Stimulated activated CD4-positive, alpha-beta T cell treated with anti-CD3 and anti-CD28 coated beads, Interleukin-2, amount 100 ng/mL, for 48 hours (primary cell): ENCODE results near the gene VPS11.
A peak's percentile ranks its signal among the peaks of the same experiment; 100 is the strongest.
"Not testable (repeated sequence)": the region's sequence is repeated elsewhere in the genome, so short reads cannot be mapped to it uniquely, and the experiment has no call there.

Experiments
- DNase-seq, 2 donors: peaks; one replicate each; pipeline ENCODE4 v3.0.0-alpha.2; 2020

VPS11 gene

GRCh38 chr11:119084663-119085436, 17.2 kb downstream of the VPS11 start, which contains the start of gene HMBS:
HMBS (plus strand) TSS chr11:119084881; CDS start chr11:119085034, 153 bp downstream.
- peak; percentile 82 to 83 for DNase-seq

DNA sequence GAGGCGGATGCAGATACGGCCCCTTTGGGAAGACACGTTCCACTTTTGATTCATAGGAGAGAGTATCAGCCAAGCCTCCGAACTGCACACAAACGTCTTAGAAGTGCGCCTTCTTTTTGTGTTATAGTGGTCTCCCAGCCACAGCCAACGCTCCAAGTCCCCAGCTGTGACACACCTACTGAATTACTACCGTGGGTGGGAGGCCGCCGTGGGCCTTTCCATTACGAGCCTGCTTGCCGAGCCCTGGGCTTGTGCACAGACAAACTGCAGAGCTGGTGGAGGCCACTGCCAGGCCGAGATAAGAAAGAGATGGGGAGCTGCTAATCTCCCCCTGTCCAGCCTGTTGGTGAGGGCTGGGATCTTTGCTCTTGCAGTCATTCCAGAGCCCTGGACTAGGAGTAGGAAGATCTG, 17.8 kb downstream of the VPS11 start:
- peak in 1 of 2 donors; percentile 17 for DNase-seq

DNA sequence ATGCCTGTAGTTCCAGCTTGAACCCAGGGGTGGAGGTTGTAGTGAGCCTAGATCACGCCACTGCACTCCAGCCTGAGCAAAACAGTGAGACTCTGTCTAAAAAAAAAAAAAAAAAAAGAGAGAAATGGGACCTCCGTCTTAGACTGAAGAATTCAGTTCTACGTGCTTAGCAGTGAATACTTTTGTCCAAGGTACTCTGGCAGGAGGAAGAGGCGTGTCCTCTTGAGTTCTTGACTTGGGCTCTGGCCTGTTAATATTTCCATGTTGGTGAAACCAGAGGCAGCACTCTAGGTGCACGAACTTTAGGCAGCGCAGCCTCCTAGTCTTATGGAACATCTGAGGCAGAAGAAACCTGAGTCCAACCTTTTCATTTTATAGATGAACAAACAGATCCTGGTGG, 19.5 kb downstream of the VPS11 start:
- no peak for DNase-seq

DNA sequence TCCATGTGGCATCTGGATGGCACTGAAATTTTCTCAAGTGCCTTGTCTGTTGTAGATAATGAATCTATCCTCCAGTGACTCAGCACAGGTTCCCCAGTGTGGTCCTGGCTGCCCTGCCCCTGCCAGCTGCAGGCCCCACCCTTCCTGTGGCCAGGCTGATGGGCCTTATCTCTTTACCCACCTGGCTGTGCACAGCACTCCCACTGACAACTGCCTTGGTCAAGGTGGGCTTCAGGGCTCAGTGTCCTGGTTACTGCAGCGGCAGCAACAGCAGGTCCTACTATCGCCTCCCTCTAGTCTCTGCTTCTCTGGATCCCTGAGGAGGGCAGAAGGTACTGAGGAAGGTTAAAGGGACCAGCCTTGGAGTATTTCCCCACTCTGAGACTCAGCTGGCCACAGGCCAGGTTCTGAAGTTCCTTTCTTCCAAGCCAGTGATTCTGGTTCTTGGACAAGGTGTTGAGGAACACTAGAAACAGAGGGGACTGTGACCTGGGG, 20.2 kb downstream of the VPS11 start:
- DNase-seq: no peak

- no peak for DNase-seq
Observed at GRCh38 chr11:119088406-119088805, 20.8 kb downstream of the VPS11 start.

DNA sequence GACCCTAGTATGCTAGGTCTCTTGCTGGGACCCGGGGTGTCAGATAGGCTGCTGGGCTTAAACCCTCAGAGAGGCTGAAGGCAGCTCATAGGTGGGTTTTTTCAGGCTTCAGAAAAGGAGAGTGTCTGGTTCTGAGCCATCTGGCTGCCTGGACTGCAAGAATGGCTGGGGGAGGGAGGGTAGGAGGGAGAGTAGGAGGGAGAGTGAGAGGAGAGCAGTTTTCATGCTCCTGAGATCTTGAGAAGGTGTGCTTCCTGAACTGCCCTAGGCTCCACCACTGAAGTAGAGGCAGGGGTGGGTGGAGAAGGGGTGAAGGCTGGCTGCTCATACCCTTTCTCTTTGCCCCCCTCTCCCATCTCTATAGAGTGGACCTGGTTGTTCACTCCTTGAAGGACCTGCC, 21.7 kb downstream of the VPS11 start:
- DNase-seq: no peak

DNA sequence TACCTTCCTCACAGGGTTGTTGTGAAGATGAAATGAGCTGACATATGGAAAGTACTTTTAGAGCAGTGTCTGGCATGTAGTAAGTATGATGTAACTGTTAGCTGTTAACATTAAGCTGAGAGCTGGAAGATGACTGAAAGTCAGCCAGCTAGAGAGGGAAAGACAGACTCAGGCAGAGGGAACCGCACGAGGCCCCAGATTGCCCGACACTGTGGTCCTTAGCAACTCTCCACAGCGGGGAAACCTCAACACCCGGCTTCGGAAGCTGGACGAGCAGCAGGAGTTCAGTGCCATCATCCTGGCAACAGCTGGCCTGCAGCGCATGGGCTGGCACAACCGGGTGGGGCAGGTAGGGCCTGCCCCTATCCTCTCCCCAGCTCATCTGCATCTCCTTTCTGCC, 23.6 kb downstream of the VPS11 start:
- no peak for DNase-seq

DNA sequence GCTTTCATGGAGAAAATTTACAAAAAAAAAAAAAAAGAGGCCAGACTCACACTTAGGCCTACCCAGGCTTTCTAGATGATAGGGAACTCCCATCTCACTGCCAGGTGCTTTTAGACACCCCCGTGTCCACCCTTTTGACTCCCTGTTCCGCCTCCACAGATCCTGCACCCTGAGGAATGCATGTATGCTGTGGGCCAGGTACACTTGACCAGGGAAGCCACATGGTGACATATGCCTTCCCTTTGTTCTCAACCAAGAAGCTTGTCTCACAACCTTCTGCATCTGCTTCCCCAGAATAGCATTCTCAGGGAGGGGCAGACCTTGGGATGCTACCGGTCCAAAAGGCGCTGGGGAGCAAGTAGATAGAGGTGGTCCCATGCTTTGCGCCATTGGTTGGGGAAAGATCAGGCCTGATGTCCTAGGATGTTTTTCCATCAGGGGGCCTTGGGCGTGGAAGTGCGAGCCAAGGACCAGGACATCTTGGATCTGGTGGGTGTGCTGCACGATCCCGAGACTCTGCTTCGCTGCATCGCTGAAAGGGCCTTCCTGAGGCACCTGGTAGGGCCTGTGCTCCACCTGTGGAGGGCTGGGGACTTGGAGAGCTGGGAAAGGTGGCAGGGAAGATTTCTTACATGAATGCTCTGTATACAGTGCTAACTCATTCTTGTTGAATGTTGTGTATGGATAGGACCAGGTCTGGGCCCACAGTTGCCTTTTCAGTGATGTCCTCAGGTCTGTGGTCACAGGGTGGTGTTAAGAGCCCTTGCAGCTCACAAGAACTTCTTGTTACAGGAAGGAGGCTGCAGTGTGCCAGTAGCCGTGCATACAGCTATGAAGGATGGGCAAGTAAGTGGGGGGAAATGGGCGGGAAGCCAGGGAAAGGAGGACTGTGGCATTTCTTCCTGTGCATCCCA, 24.6 kb downstream of the VPS11 start:
- DNase-seq: no peak

DNA sequence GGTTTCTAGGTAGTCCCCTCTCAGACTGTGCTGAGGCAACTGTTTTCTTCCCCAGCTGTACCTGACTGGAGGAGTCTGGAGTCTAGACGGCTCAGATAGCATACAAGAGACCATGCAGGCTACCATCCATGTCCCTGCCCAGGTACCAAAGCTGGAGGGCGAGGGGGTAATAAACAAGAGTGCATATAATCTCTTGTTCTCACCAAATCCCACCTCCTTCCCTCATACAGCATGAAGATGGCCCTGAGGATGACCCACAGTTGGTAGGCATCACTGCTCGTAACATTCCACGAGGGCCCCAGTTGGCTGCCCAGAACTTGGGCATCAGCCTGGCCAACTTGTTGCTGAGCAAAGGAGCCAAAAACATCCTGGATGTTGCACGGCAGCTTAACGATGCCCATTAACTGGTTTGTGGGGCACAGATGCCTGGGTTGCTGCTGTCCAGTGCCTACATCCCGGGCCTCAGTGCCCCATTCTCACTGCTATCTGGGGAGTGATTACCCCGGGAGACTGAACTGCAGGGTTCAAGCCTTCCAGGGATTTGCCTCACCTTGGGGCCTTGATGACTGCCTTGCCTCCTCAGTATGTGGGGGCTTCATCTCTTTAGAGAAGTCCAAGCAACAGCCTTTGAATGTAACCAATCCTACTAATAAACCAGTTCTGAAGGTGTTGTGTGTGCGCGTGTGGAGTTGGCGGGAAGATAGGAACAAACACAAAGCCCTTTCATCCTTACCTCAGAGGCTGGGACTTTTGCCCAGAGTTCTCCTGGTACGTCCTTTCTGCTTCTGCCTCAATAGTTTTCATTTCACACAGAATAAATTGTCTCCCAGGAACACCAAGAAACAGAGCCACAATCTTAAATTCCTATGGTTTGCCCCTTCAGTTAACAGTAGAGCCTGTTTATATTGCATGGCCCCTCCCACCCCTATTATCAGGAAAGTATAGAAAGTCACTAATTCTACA, 25.5 kb downstream of the VPS11 start:
- DNase-seq: peak in 1 of 2 donors; percentile 6

GRCh38 chr11:119093942-119094815, 26.6 kb downstream of the VPS11 start:
- DNase-seq: peak in 1 of 2 donors; percentile 32

- DNase-seq: peak in 1 of 2 donors; percentile 48
Observed at GRCh38 chr11:119094816-119095065, 27.1 kb downstream of the VPS11 start.

DNA sequence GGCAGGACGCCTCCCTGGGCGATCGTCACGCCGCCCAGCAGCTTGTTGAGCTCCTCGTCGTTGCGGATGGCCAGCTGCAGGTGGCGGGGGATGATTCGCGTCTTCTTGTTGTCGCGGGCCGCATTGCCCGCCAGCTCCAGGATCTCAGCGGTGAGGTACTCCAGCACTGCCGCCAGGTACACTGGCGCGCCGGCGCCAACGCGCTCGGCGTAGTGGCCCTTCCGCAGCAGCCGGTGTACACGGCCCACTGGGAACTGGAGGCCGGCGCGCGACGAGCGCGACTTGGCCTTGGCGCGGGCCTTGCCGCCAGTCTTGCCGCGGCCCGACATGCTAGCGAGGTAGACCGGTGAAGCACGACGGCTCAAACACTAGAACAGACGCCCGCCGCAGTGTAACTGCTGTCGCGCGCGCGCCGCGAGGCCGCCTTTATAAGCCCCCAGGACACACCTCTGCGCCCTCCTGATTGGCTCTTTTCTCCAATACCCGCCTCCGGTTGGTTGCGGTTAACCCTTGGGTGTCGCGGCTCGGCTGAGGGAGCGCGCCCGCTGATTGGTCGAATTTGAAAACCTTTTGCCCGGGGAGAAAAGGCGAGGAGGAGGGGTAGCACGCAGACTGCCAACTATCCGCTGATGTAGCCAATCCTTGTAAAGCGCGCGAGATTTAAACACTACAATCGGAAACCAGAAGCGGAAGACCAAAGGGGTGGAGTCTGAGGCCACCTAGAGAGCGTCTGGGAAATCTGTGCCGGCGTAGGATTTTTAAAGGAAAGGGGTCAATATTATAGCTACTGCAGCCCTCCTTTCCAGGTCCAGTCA, 27.7 kb downstream of the VPS11 start:
- peak; percentile 99 for DNase-seq

DNA sequence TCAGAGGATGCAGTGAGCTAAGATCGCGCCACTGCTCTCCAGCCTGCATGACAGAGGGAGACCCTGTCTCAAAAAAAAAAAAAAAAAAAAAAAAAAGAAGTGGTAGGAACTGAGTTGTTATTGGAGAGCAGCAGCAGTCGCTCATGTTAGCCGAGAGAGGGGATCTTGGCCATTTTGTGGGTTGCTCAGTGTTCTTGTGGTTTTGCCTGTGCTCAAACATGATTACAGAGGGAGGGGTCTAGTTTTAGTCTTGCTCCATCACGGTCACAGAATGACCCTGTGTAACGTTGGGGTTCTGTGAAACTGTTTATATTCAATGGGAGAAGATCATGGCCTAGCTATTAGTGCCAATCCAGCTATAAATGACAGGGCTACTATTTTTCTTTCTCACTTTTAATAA, 32.1 kb downstream of the VPS11 start:
- no peak for DNase-seq

DNA sequence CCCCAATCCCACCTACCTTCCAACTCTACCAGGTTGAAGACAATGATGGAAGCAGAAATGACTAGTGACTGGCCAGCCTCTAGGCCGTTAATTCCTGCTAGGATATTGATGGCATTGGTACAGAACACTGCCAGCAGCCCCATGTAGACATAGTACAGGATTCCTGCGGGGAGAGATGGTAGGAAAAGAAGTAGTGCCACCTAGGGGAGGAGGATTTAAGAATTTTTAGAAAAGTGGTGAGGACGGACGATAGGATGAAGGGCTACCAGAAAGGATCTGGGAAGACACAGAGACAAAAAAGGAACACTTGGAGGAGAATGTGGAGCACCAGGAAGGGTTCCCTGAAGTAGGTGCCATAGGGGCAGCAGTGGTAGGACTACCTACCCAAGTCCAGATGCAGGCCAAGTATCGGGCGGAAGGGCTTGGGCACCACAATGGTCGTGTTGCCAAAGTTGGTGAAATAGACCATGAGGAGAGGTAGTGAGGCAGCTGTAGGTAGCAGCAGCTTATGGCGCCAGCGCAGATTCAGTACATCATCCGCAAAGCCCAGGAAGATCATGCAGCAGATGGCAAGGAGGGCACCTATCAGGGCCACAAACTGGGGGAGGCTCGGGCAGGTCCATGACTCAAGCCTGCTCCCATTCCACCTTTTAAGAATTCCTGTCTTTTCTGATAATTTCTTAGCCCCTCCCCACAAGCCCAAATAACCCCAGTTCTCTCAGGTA, 32.8 kb downstream of the VPS11 start:
- DNase-seq: no peak

DNA sequence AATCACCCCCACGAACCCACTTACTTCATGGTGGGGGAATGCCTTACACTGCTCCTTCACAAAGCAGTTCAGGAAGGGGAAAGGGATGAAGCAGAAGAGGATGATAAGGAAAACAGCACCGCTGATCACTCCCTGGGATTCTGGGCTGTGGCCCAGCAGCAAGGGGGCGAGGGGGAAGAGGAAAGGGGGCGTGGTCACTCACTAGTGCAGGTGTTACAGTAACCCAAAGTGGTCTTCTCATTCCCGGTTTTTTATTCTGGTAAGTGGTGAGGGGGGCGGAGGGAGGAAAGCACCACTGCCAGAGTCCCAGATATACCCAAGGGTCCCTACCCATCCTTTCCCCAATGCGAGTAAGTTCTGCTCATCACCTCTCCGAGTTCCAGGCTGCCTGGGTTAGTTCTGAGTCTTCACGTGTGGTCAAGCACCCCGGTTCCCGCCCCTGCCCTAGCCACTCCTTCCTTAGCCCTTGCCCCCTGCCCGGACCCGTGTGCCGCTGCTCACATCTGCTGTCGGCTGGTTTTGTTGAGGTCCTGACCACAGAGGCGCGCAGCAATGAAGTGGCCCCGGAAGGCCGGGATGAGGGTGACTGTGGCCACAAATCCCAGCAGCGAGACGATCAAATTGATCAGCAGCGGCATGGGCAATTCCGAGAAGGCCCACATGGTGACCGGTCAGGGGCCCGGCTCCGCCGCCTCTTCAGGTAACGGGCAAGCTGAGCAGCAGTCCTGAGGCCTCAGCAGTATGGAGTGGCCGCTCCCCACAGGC, 33.6 kb downstream of the VPS11 start:
- peak in 1 of 2 donors; percentile 6 for DNase-seq

- DNase-seq: peak; percentile 77 to 83
Observed at GRCh38 chr11:119101759-119102423, 34.3 kb downstream of the VPS11 start, which contains the start of gene DPAGT1. DPAGT1 (minus strand) TSS chr11:119101853; CDS start chr11:119101655, 198 bp downstream.

DNA sequence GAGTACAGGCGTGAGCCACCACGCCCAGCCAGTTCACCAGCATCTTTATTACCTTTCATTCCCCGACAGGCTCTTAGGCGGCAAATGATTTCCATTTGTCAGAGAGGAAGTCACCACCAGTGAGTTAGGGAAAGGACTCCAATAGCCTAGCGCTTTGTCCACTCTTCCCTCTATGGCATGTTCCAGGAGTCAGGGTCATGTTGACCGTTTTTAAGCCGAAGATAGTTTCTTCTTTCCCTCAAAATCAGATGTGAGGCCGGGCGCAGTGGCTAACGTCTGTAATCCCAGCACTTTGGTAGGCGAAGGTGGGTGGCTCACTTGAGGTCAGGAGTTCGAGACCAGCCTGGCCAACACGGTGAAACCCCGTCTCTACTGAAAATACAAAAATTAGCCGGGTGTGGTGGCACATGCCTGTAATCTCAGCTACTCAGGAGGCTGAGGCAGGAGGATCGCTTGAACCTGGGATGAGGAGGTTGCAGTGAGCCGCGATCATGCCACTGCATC, 35.6 kb downstream of the VPS11 start:
- DNase-seq: not testable (repeated sequence)

- DNase-seq: no peak
Observed at GRCh38 chr11:119103793-119104192, 36.2 kb downstream of the VPS11 start.
